Ishikawa (cell line): Measurements from ENCODE around the gene LIN52.

Experiments
- CEBPB ChIP-seq: IDR thresholded peaks from 2 replicates; pipeline ENCODE4 v1.6.1; 2012
- CREB1 ChIP-seq: IDR thresholded peaks from 2 replicates; pipeline ENCODE4 v1.6.1; 2012; ENCODE audit warnings: low read depth
- EGR1 ChIP-seq: IDR thresholded peaks from 2 replicates; pipeline ENCODE4 v1.6.1; 2012
- EP300 ChIP-seq: IDR thresholded peaks from 2 replicates; pipeline ENCODE4 v1.6.1; 2012; ENCODE audit warnings: borderline replicate concordance
- FOXM1 ChIP-seq: IDR thresholded peaks from 2 replicates; pipeline ENCODE4 v1.6.1; 2012; ENCODE audit warnings: low read depth, borderline replicate concordance
- MAX ChIP-seq: IDR thresholded peaks from 2 replicates; pipeline ENCODE4 v1.6.1; 2012
- NFIC ChIP-seq: IDR thresholded peaks from 2 replicates; pipeline ENCODE4 v1.6.1; 2012
- RAD21 ChIP-seq: IDR thresholded peaks from 2 replicates; pipeline ENCODE4 v1.6.1; 2012; ENCODE audit warnings: low read depth
- REST ChIP-seq: IDR thresholded peaks from 2 replicates; pipeline ENCODE4 v1.6.1; 2012; ENCODE audit warnings: low read depth, mild to moderate bottlenecking
- TAF1 ChIP-seq: IDR thresholded peaks from 2 replicates; pipeline ENCODE4 v1.6.1; 2012; ENCODE audit warnings: low read depth, mild to moderate bottlenecking
- TCF12 ChIP-seq: IDR thresholded peaks from 2 replicates; pipeline ENCODE4 v1.6.1; 2012; ENCODE audit warnings: low read depth
- TEAD4 ChIP-seq: IDR thresholded peaks from 2 replicates; pipeline ENCODE4 v1.6.1; 2012
- YY1 ChIP-seq: IDR thresholded peaks from 2 replicates; pipeline ENCODE4 v1.6.1; 2012; ENCODE audit warnings: low read depth
- ZBTB7A ChIP-seq: IDR thresholded peaks from 2 replicates; pipeline ENCODE4 v1.6.1; 2012; ENCODE audit warnings: low read depth
- TF ChIP-seq, protein P1 (sequence below): IDR thresholded peaks from 2 replicates; pipeline ENCODE4 v1.6.1; 2012

The LIN52 gene

GRCh38 chr14:74147571-74147970 is 62.8 kb downstream of the LIN52 start:
- TF ChIP-seq NFIC: no peak
- TF ChIP-seq TAF1: no peak
- TF ChIP-seq CEBPB: no peak
- no peak for TF ChIP-seq ZBTB7A
- no peak for TF ChIP-seq REST
- TF ChIP-seq TCF12: no peak
- TF ChIP-seq EGR1: no peak
- TF ChIP-seq YY1: no peak
- TF ChIP-seq CREB1: no peak
- no peak for TF ChIP-seq MAX
- TF ChIP-seq TEAD4: no peak

DNA sequence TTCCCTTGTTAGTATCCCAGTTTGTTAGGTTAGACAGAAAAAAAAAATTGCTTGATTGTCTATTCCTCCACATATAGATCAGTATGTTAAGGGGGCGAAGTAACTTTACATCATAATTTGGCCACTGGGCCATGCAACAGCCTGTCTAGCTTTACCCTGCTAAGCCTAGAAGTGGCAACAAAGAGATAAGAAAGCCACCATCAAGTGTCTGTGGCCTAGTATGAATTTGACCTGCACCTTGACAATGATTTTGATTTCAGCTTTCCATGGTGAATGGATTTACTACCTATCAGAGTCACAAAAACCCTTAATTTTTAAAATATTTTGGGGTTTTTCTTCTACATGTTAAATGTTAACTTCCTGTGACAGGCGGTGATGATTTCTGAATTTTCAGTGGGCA is 63.9 kb downstream of the LIN52 start:
- TF ChIP-seq EGR1 (no peak), RAD21 (no peak), NFIC (no peak), YY1 (no peak), ZBTB7A (no peak), TEAD4 (no peak), FOXM1 (no peak)

DNA sequence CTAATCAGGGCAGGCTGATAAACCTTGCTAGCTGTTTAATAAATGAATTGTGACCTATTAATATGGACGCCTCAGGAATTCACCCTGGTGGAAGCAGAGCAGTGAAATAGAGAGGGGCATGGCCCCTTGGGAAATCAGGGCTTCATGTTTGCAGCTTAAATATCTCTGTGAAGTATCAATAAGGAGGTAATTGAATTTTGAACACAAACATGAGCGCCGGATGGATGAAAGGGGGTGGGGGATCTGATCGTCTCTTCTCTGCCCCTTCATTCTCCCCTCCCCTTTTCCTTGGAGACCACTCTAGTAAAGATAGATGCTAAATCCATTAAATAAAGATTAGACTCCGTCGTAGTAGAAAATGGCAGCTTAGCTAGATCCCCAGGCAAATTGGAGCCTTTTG is 70.5 kb downstream of the LIN52 start:
- TF ChIP-seq EP300 (no peak), ZBTB7A (no peak), EGR1 (no peak), TEAD4 (no peak), FOXM1 (no peak), REST (no peak), CEBPB (no peak), CREB1 (no peak), TCF12 (no peak), RAD21 (no peak), TAF1 (no peak), NFIC (no peak)
- TF ChIP-seq, protein P1, sequence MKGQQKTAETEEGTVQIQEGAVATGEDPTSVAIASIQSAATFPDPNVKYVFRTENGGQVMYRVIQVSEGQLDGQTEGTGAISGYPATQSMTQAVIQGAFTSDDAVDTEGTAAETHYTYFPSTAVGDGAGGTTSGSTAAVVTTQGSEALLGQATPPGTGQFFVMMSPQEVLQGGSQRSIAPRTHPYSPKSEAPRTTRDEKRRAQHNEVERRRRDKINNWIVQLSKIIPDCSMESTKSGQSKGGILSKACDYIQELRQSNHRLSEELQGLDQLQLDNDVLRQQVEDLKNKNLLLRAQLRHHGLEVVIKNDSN: no peak

DNA sequence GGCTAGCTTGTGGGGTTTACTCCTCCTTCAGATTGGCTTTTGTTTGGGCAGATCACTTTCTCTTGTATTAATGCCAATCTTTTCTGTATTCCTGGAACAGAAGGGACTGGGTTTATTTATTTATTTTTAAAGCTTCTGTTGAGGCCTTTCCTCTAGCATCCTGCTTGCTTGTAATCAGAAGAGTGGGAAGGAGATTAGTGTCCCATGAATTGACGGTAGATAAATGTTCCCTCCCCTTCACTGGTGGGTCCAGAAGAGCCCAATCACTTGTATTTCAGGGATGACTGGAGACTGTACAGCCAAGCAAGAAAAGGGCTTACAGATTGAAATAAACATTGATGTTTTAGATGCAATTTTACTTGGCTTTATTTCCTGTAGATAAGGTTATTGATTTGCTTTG is 71.0 kb downstream of the LIN52 start:
- no peak for TF ChIP-seq ZBTB7A
- TF ChIP-seq FOXM1: no peak
- TF ChIP-seq CREB1: no peak
- no peak for TF ChIP-seq MAX
- TF ChIP-seq RAD21: no peak
- TF ChIP-seq, protein P1: no peak
- no peak for TF ChIP-seq TAF1

GRCh38 chr14:74160763-74161162 is 76.0 kb downstream of the LIN52 start:
- TF ChIP-seq MAX (no peak), FOXM1 (no peak), CEBPB (no peak), EP300 (no peak), REST (no peak), TEAD4 (no peak), YY1 (no peak)
- TF ChIP-seq, protein P1: no peak
